Calu3 (cell line): ENCODE measurements around the gene PTPRN2. TPM values are rescaled to one million over a fixed set of nuclear protein-coding genes. Genes with fewer than 3 reads are reported as not detected.

Experiments used
- BruUV-seq: library from RNA; stranded (reverse); fragments of 400-500 nt; replicated peaks from 2 replicates; lab custom pipeline; 2021; lab: Mats Ljungman, UMichigan
- CTCF ChIA-PET: fragments of 300-600 bp; sonication (Branson Sonifier 250); formaldehyde crosslinking; loops from one replicate; lab custom pipeline; 2022; ENCODE audit warnings: antibody characterized with exemption; lab: Charles Lee
- DNase-seq: peaks from one replicate; pipeline ENCODE4 v3.0.0; 2022
- H3K27ac Mint-ChIP-seq: one replicate; pipeline ENCODE4 v1.8.0; 2022; ENCODE audit warnings: mixed read lengths; ENCODE audit not compliant: unreplicated experiment
- H3K27me3 Mint-ChIP-seq: one replicate; pipeline ENCODE4 v1.8.0; 2022; ENCODE audit warnings: mixed read lengths; ENCODE audit not compliant: unreplicated experiment
- H3K36me3 Mint-ChIP-seq: one replicate; pipeline ENCODE4 v1.8.0; 2022; ENCODE audit warnings: mild to moderate bottlenecking, moderate library complexity, mixed read lengths; ENCODE audit not compliant: insufficient read depth, unreplicated experiment
- H3K4me1 Mint-ChIP-seq: one replicate; pipeline ENCODE4 v1.8.0; 2022; ENCODE audit warnings: mild to moderate bottlenecking, low read depth, mixed read lengths; ENCODE audit not compliant: unreplicated experiment
- H3K4me3 Mint-ChIP-seq: one replicate; pipeline ENCODE4 v1.8.0; 2022; ENCODE audit warnings: mild to moderate bottlenecking, low read depth, moderate library complexity, mixed read lengths; ENCODE audit not compliant: unreplicated experiment
- H3K9me3 Mint-ChIP-seq: one replicate; pipeline ENCODE4 v1.8.0; 2022; ENCODE audit warnings: low read depth, mixed read lengths; ENCODE audit not compliant: unreplicated experiment
- intact Hi-C: fragments of 100-400 bp; cut with micrococcal nuclease; formaldehyde crosslinking; loops from one replicate; pipeline ENCODE4 v1.10.0; 2022; ENCODE audit not compliant: unreplicated experiment
- total RNA-seq: library from RNA; stranded (reverse); gene quantifications from 2 replicates; pipeline ENCODE4 v1.2.3, GENCODE V29; 2022
- TF ChIP-seq, protein P1 (sequence below): fragments of 200-600 bp; IDR thresholded peaks from one replicate; pipeline ENCODE4 v1.8.0; 2022; ENCODE audit warnings: antibody characterized with exemption; ENCODE audit not compliant: unreplicated experiment

PTPRN2 gene
- total RNA-seq, 1 experiment from 2014 or later: 2.0 TPM

DNA sequence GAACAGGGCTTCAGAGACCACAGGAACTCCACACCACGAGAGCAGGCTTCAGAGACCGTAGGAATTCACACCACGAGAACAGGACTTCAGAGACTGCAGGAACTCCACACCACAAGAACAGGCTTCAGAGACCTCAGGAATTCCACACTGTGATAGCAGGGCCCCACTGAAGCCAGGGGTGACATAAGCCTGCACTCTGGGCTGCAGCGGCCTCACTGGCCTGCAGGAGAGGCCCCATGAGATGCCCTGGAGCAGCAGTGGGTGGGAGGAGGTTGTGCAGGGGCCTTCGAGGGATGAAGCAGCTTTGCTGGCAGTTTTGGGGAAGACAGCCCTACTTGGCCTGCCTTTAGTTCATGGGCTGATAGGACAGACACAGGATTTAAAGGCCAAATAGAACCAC lies 614.7 kb downstream of the PTPRN2 start:
- CTCF ChIA-PET: no interaction called here
- Mint-ChIP-seq H3K27me3 (no peaks in the 10 kb centered on the region), H3K27ac (no peak overlapping the region), H3K9me3 (peaks cover 13% of the 10 kb centered on the region), H3K4me3 (no peak overlapping the region), H3K4me1 (no peaks in the 10 kb centered on the region), H3K36me3 (peaks cover 7% of the 10 kb centered on the region)
- TF ChIP-seq, protein P1, sequence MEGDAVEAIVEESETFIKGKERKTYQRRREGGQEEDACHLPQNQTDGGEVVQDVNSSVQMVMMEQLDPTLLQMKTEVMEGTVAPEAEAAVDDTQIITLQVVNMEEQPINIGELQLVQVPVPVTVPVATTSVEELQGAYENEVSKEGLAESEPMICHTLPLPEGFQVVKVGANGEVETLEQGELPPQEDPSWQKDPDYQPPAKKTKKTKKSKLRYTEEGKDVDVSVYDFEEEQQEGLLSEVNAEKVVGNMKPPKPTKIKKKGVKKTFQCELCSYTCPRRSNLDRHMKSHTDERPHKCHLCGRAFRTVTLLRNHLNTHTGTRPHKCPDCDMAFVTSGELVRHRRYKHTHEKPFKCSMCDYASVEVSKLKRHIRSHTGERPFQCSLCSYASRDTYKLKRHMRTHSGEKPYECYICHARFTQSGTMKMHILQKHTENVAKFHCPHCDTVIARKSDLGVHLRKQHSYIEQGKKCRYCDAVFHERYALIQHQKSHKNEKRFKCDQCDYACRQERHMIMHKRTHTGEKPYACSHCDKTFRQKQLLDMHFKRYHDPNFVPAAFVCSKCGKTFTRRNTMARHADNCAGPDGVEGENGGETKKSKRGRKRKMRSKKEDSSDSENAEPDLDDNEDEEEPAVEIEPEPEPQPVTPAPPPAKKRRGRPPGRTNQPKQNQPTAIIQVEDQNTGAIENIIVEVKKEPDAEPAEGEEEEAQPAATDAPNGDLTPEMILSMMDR: no peak
- no TSS peak for BruUV-seq
- DNase-seq: no peak
- intact Hi-C loops: no loop called here

DNA sequence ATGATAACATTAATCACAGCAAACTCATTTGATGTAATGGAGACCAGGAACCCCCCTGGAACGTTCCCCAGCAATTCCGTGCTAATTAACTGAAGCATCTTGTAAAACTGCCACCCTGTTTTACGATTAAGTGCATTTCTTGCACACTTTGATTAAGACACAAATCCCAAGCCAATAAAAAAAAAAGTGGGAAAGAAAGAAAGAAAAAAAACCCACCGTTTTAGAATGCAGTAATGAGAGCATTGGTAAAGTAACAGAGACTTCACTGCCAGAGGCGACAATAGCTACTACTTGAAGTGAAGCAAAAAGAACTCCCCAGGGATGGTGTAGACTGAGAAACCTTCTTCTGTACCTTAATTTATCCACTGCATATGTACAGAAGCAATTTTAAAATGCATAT lies 616.1 kb downstream of the PTPRN2 start:
- no peaks in the 10 kb centered on the region for H3K4me1 Mint-ChIP-seq
- no peak overlapping the region for H3K4me3 Mint-ChIP-seq
- no peak for DNase-seq
- no peaks in the 10 kb centered on the region for H3K27me3 Mint-ChIP-seq
- intact Hi-C loops: no loop called here
- peaks cover 7% of the 10 kb centered on the region for H3K36me3 Mint-ChIP-seq
- CTCF ChIA-PET: no interaction called here
- H3K9me3 Mint-ChIP-seq: peaks cover 10% of the 10 kb centered on the region
- TF ChIP-seq, protein P1: no peak
- no TSS peak for BruUV-seq
- H3K27ac Mint-ChIP-seq: no peak overlapping the region

DNA sequence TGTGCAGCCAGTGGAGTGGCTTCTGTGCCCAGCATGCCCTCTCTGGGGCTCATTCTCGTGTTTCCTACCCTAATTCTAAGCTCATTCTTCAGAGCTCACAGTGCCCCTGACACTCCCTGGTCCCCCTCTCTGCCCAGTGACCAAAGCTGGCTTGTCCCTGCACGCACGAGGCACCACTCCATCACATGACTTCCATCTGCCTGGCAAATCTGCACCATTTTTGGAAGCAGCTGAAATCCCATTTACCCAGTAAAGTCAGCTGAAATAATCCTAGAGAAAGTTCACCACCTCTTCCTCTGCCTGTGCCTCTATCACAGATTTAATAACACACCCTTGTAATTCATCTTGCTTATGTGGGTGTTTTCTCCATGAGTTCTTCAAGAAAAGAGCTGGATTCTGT lies 616.9 kb downstream of the PTPRN2 start:
- peaks cover 7% of the 10 kb centered on the region for H3K9me3 Mint-ChIP-seq
- BruUV-seq: no TSS peak
- peaks cover 7% of the 10 kb centered on the region for H3K36me3 Mint-ChIP-seq
- DNase-seq: no peak
- no peak overlapping the region for H3K27ac Mint-ChIP-seq
- H3K4me1 Mint-ChIP-seq: no peaks in the 10 kb centered on the region
- H3K27me3 Mint-ChIP-seq: no peaks in the 10 kb centered on the region
- no peak overlapping the region for H3K4me3 Mint-ChIP-seq
- TF ChIP-seq, protein P1: no peak
- CTCF ChIA-PET: no interaction called here
- intact Hi-C loops: no loop called here

DNA sequence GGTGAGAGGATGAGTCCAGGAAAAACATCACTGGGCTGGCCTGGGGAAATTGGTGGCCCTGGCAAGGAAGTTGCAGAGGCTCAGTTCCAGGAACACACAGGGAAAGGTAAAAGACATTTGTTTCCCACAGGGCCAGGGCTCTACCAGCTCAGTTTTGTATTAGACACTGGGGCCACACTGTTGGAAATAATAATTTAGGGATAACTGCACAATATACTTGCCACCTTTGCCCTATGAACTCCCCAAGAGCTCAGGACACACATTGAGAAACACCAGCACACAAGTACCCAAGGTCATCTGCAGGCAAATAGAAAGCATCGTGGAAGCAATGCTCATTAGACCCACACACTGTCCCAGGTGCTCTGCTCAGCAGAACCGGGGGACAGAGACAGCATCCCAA lies 617.6 kb downstream of the PTPRN2 start:
- TF ChIP-seq, protein P1: no peak
- no peak for DNase-seq
- H3K4me1 Mint-ChIP-seq: no peaks in the 10 kb centered on the region
- peaks cover 7% of the 10 kb centered on the region for H3K9me3 Mint-ChIP-seq
- BruUV-seq: no TSS peak
- no peaks in the 10 kb centered on the region for H3K27me3 Mint-ChIP-seq
- H3K27ac Mint-ChIP-seq: no peak overlapping the region
- no peak overlapping the region for H3K4me3 Mint-ChIP-seq
- CTCF ChIA-PET: no interaction called here
- intact Hi-C loops: no loop called here
- peaks cover under 1% of the 10 kb centered on the region for H3K36me3 Mint-ChIP-seq

DNA sequence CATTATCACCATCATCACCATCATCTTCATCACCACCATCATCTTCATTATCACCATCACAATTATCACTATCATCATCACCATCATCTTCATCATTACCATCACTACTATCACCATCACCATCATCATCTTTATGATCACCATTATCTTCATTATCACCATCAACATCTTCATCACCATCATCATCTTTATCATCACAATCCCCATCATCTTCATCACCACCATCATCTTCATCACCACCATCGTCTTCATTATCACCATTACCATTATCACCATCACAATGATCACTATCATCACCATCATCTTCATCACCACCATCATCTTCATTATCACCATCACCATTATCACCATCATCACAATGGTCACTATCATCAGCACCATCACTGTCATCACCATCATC lies 621.1 kb downstream of the PTPRN2 start:
- no peak overlapping the region for H3K4me3 Mint-ChIP-seq
- H3K27me3 Mint-ChIP-seq: no peaks in the 10 kb centered on the region
- no TSS peak for BruUV-seq
- no peak overlapping the region for H3K27ac Mint-ChIP-seq
- no peaks in the 10 kb centered on the region for H3K36me3 Mint-ChIP-seq
- no peak for DNase-seq
- intact Hi-C loops: no loop called here
- no peaks in the 10 kb centered on the region for H3K4me1 Mint-ChIP-seq
- H3K9me3 Mint-ChIP-seq: peaks cover 11% of the 10 kb centered on the region
- CTCF ChIA-PET: no interaction called here
- TF ChIP-seq, protein P1: no peak
